NB4 (cell line): ENCODE measurements around the gene NRP1.
"Not testable (repeated sequence)": the region's sequence is repeated elsewhere in the genome, so short reads cannot be mapped to it uniquely, and the experiment has no call there.

Experiments used
- CTCF ChIP-seq: IDR thresholded peaks from one replicate; pipeline ENCODE4 v1.5.1; 2012; ENCODE audit warnings: low read depth, low read length
- MAX ChIP-seq: IDR thresholded peaks from 2 replicates; pipeline ENCODE4 v1.6.1; 2011; ENCODE audit warnings: low read depth, low read length

GRCh38 chr10:33138686-33139085, 195.8 kb downstream of the NRP1 start:
- TF ChIP-seq CTCF, MAX: not testable (repeated sequence)
